GM10266 (cell line): ENCODE results near the gene SNX5.

Experiments
- DNase-seq: peaks from one replicate; pipeline ENCODE4 v3.0.0; 2012; ENCODE audit errors: extremely low spot score
- CTCF ChIP-seq: IDR thresholded peaks from 2 replicates; pipeline ENCODE4 v1.5.1; 2012; ENCODE audit warnings: mild to moderate bottlenecking, low read depth; ENCODE audit not compliant: control insufficient read depth, insufficient read depth; ENCODE audit errors: missing control alignments

The SNX5 gene

GRCh38 chr20:17992847-17993513 lies 24.4 kb upstream of the SNX5 start:
- TF ChIP-seq CTCF = no peak
- no peak for DNase-seq

GRCh38 chr20:17992224-17992637 lies 23.6 kb upstream of the SNX5 start:
- no peak for DNase-seq
- TF ChIP-seq CTCF = no peak

GRCh38 chr20:17990278-17990972 lies 21.8 kb upstream of the SNX5 start:
- no peak for DNase-seq
- no peak for TF ChIP-seq CTCF

GRCh38 chr20:17987988-17988387 lies 19.4 kb upstream of the SNX5 start:
- no peak for DNase-seq
- no peak for TF ChIP-seq CTCF

DNA sequence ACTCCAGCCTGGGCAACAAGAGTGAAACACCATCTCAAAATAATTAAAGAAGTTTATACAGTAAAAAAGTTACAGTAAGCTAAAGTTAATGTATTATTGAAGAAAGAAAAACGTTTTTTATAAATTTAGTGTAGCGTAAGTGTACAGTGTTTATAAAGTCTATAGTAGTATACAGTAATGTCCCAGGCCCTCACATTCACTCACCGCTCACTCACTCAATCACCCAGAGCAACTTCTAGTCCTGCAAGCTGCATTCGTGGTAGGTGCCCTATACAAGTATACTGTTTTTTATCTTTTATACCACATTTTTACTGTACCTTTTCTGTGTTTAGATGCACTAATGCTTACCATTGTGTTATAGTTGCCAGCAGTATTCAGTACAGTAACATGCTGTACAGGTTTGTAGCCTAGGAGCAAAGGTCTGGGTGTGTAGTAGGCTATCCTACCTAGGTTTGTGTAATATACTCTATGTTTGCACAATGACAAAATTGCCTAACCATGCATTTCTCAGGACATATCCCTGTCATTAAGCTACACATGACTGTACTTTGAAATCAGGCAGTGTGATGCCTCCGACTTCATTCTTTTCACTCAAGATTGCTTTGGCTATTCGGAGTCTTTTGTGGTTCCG lies 16.9 kb upstream of the SNX5 start:
- DNase-seq = no peak
- TF ChIP-seq CTCF = no peak

- DNase-seq = no peak
- no peak for TF ChIP-seq CTCF
Observed at GRCh38 chr20:17976305-17976704, 7.7 kb upstream of the SNX5 start.

GRCh38 chr20:17972121-17972520 lies 3.5 kb upstream of the SNX5 start:
- no peak for TF ChIP-seq CTCF
- DNase-seq = no peak
